Prostate gland (tissue), 2 donors: ENCODE results near the gene PDZRN3.

Experiments
- CTCF ChIP-seq, 4 experiments: fragments of 200-600 bp in 2 of 4; fragments of 450-650 bp in 2 of 4; sonication (generic) in 2 of 4; IDR thresholded peaks; 1 replicate in 3 of 4; 2 replicates in 1 of 4; pipeline ENCODE4 v1.5.1; 2016 to 2019; ENCODE audit warnings: antibody characterized with exemption in 4 of 4, mild to moderate bottlenecking in 2 of 4, moderate library complexity in 2 of 4
- POLR2A ChIP-seq: fragments of 450-650 bp; IDR thresholded peaks from one replicate; pipeline ENCODE4 v1.6.1; 2016; ENCODE audit warnings: antibody characterized with exemption, mild to moderate bottlenecking
- POLR2AphosphoS5 ChIP-seq: sonication (generic); formaldehyde crosslinking; IDR thresholded peaks from one replicate; pipeline ENCODE4 v1.6.1; 2017; ENCODE audit warnings: antibody characterized with exemption

DNA sequence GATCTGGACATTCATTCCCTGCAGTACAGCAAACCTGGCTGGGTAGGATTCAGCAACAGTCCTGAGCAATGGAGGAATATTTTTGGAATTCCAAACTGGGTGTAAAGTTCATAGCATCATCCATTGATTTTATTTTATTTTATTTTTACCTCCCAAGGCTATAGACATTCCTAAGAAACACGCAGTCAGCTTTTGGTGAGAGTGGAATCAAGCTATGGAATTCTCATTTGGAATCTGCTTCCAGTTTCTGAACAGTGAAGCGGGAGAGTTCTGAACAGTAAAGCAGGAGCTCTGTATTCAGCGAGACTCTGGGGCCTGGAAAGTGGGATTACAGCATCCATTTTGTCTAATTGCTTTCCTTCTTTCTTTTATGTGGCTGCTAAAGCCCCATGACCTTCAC lies 1.4 kb upstream of the PDZRN3 start:
- no peak for TF ChIP-seq CTCF (IDR thresholded peaks at IDR 0.05)
- TF ChIP-seq POLR2A, result no peak
- TF ChIP-seq POLR2AphosphoS5, result no peak
